Measurements from ENCODE around the gene SARM1. TPM values are rescaled to one million over a fixed set of nuclear protein-coding genes. Genes with fewer than 3 reads are reported as not detected.

Gene SARM1
- polyA plus RNA-seq, 3 donors = 0.78 to 7.1 (median 0.90) TPM

DNA sequence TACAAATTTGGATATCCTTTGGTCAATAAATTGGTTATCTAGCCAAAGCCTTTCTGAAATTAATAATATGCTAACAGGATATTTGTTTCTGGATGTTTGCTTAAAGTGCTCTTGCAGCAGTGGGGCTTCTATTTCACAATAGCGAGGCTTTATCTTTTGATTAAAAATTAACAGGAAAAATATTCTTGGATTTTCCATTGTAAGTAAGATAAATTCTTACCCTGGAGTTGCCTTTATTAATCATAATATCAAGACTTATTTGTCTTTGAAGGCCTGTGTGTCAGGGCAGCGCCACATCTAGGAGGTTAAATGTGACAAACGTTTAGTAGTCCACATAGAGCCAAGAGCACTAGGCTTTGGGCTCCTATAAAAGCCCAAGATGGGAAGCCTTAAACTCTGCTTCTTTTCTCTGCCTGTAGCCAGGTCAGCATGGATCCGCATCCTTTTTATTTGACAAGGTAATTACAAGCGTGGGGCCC, 47.2 kb upstream of the SARM1 start:
- Histone ChIP-seq H4K20me1 (ENCODE audit: insufficient read depth, low read length) (no peaks in the 10 kb centered on the region), H3K4me1 (ENCODE audit: control insufficient read depth in 1 of 2, insufficient read depth in 2 of 2, low read length in 2 of 2) (peaks cover 24 to 29% of the 10 kb centered on the region in 2 donors), H3K27me3 (ENCODE audit: control insufficient read depth in 2 of 2, insufficient read depth in 2 of 2, low read length in 2 of 2) (no peaks in the 10 kb centered on the region), H3K4me3 (replicated peaks in 1 of 3; ENCODE audit: low read depth in 2 of 3, low read length in 3 of 3) (no peak overlapping the region), H3K9ac (ENCODE audit: insufficient read depth, low read length, poor library complexity, severe bottlenecking) (no peak overlapping the region), H3K27ac (ENCODE audit: low read depth in 1 of 2, low read length in 2 of 2) (peak overlapping the region in 1 of 2 donors; percentile 36), H3K79me2 (ENCODE audit: insufficient read depth, low read length) (peaks cover 30% of the 10 kb centered on the region), H3K4me2 (replicated peaks; ENCODE audit: extremely low read depth, low read length, poor library complexity, severe bottlenecking) (peak overlapping the region; percentile 24), H3K9me3 (replicated peaks in 1 of 2; ENCODE audit: control insufficient read depth in 1 of 2, insufficient read depth in 1 of 2, low read length in 2 of 2) (no peaks in the 10 kb centered on the region), H2AFZ (ENCODE audit: insufficient read depth, low read depth, low read length, poor library complexity, severe bottlenecking) (no peak overlapping the region), H3K36me3 (replicated peaks in 1 of 2; ENCODE audit: control insufficient read depth in 1 of 2, insufficient read depth in 2 of 2, low read length in 2 of 2) (peaks cover 21 to 35% of the 10 kb centered on the region in 2 donors)
- DNase-seq = no peak
- intact Hi-C loops (cut with micrococcal nuclease) = loop anchor here in 1 of 2 donors (5.0 kb wide), 1 partner anchor 33 kb away; the partner anchor contains the start of gene POLDIP2
- Mint-ChIP-seq H3K9me3 (no peaks in the 10 kb centered on the region), H3K4me3 (no peak overlapping the region), H3K27ac (peak overlapping the region in 4 of 7 donors; percentile 41 to 78 (median 59)), H3K27me3 (ENCODE audit: low read depth in 3 of 3) (no peaks in the 10 kb centered on the region), H3K4me1 (peaks cover 28% of the 10 kb centered on the region), H3K36me3 (peaks cover 29 to 35% of the 10 kb centered on the region in 2 donors)
- TF ChIP-seq, protein P1, sequence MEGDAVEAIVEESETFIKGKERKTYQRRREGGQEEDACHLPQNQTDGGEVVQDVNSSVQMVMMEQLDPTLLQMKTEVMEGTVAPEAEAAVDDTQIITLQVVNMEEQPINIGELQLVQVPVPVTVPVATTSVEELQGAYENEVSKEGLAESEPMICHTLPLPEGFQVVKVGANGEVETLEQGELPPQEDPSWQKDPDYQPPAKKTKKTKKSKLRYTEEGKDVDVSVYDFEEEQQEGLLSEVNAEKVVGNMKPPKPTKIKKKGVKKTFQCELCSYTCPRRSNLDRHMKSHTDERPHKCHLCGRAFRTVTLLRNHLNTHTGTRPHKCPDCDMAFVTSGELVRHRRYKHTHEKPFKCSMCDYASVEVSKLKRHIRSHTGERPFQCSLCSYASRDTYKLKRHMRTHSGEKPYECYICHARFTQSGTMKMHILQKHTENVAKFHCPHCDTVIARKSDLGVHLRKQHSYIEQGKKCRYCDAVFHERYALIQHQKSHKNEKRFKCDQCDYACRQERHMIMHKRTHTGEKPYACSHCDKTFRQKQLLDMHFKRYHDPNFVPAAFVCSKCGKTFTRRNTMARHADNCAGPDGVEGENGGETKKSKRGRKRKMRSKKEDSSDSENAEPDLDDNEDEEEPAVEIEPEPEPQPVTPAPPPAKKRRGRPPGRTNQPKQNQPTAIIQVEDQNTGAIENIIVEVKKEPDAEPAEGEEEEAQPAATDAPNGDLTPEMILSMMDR (IDR thresholded peaks at IDR 0.05) = no peak
- 68% methylated on average over 2 of the region's 5 CpGs for WGBS (ENCODE audit: insufficient coverage)

DNA sequence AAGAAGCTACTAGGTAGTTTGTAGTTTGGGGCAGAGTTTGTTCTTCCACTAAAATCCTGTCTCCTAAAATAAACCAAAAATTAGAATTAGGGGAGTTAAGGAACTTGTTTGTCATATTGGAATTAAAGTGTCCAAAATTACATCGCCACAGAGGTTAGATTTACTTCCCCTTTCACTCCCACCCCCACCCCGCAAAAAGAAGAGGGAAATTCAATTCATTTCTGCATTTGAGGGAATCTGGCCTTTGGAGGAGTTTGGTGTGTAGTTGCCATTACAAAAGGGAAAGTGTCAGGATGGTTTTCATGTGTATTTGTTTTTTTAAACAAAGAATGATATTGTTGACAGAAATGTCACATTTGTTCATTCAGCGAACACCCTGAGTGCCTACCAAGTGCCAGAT, 46.7 kb upstream of the SARM1 start:
- no peak overlapping the region for H3K9ac ChIP-seq (ENCODE audit: insufficient read depth, low read length, poor library complexity, severe bottlenecking)
- Mint-ChIP-seq H3K9me3 (no peaks in the 10 kb centered on the region), H3K4me1 (peaks cover 24% of the 10 kb centered on the region), H3K4me3 (peak overlapping the region in 1 of 2 donors; percentile 11), H3K27me3 (ENCODE audit: low read depth in 3 of 3) (no peaks in the 10 kb centered on the region), H3K27ac (peak overlapping the region in 4 of 7 donors; percentile 41 to 78 (median 59)), H3K36me3 (peaks cover 29 to 39% of the 10 kb centered on the region in 2 donors)
- H3K4me1 ChIP-seq (ENCODE audit: control insufficient read depth in 1 of 2, insufficient read depth in 2 of 2, low read length in 2 of 2) = peaks cover 19 to 24% of the 10 kb centered on the region in 2 donors
- WGBS (ENCODE audit: insufficient coverage) = 100% methylated on average over 1 of the region's 3 CpGs
- H3K4me2 ChIP-seq (replicated peaks; ENCODE audit: extremely low read depth, low read length, poor library complexity, severe bottlenecking) = peak overlapping the region; percentile 24
- TF ChIP-seq, protein P1 (IDR thresholded peaks at IDR 0.05) = no peak
- H3K4me3 ChIP-seq (replicated peaks in 1 of 3; ENCODE audit: low read depth in 2 of 3, low read length in 3 of 3) = no peak overlapping the region
- H3K79me2 ChIP-seq (ENCODE audit: insufficient read depth, low read length) = peaks cover 26% of the 10 kb centered on the region
- peaks cover 24 to 40% of the 10 kb centered on the region in 2 donors for H3K36me3 ChIP-seq (replicated peaks in 1 of 2; ENCODE audit: control insufficient read depth in 1 of 2, insufficient read depth in 2 of 2, low read length in 2 of 2)
- intact Hi-C loops (cut with micrococcal nuclease) = loop anchor here in 1 of 2 donors (5.0 kb wide), 1 partner anchor 33 kb away; the partner anchor contains the start of gene POLDIP2
- no peaks in the 10 kb centered on the region for H4K20me1 ChIP-seq (ENCODE audit: insufficient read depth, low read length)
- H3K27ac ChIP-seq (ENCODE audit: low read depth in 1 of 2, low read length in 2 of 2) = peak overlapping the region in 1 of 2 donors; percentile 36
- no peaks in the 10 kb centered on the region for H3K27me3 ChIP-seq (ENCODE audit: control insufficient read depth in 2 of 2, insufficient read depth in 2 of 2, low read length in 2 of 2)
- peak in 1 of 3 donors; percentile 38 for DNase-seq
- no peak overlapping the region for H2AFZ ChIP-seq (ENCODE audit: insufficient read depth, low read depth, low read length, poor library complexity, severe bottlenecking)
- H3K9me3 ChIP-seq (replicated peaks in 1 of 2; ENCODE audit: control insufficient read depth in 1 of 2, insufficient read depth in 1 of 2, low read length in 2 of 2) = no peaks in the 10 kb centered on the region

All from CD14-positive monocyte (primary cell).